A673 (cell line): Measurements from ENCODE around the gene ACOT7. TPM values are rescaled to one million over a fixed set of nuclear protein-coding genes. Genes with fewer than 3 reads are reported as not detected.

Experiments
- BruUV-seq: library from RNA; stranded (reverse); fragments of 400-500 nt; replicated peaks from 2 replicates; lab custom pipeline; 2021; lab: Mats Ljungman, UMichigan
- CTCF ChIA-PET: fragments of 300-600 bp; sonication (Branson Sonifier 250); formaldehyde crosslinking; loops from one replicate; lab custom pipeline; 2022; ENCODE audit warnings: antibody characterized with exemption; lab: Charles Lee
- POLR2A ChIA-PET: fragments of 300-600 bp; sonication (Branson Sonifier 250); formaldehyde crosslinking; loops from one replicate; lab custom pipeline; 2022; ENCODE audit warnings: antibody characterized with exemption; ENCODE audit not compliant: low non-redundant PET; lab: Charles Lee
- DNase-seq: peaks from one replicate; pipeline ENCODE4 v3.0.0-alpha.2; 2015; ENCODE audit warnings: low spot score
- H3K27ac ChIP-seq: fragments of 200-600 bp; sonication (generic); 2 replicates; pipeline ENCODE4 v1.5.1; 2016; ENCODE audit warnings: mixed run types, low read depth, mild to moderate bottlenecking, mixed read lengths, antibody characterized with exemption, low read length; ENCODE audit not compliant: poor library complexity, severe bottlenecking
- H3K27me3 ChIP-seq: fragments of 200-600 bp; sonication (generic); replicated peaks from 2 replicates; pipeline ENCODE4 v1.6.1; 2017; ENCODE audit warnings: mixed run types, low read depth, mild to moderate bottlenecking, mixed read lengths, antibody characterized with exemption, low read length; ENCODE audit not compliant: insufficient read depth, poor library complexity
- H3K36me3 ChIP-seq: fragments of 200-600 bp; sonication (generic); 2 replicates; pipeline ENCODE4 v1.6.1; 2016; ENCODE audit warnings: mixed run types, mild to moderate bottlenecking, mixed read lengths, antibody characterized with exemption, low read length; ENCODE audit not compliant: insufficient read depth, poor library complexity, severe bottlenecking
- H3K4me1 ChIP-seq: fragments of 200-600 bp; sonication (generic); 2 replicates; pipeline ENCODE4 v1.6.1; 2017; ENCODE audit warnings: mixed run types, mild to moderate bottlenecking, mixed read lengths, antibody characterized with exemption, low read length; ENCODE audit not compliant: insufficient read depth, poor library complexity, severe bottlenecking
- H3K4me3 ChIP-seq: fragments of 200-600 bp; sonication (generic); 2 replicates; pipeline ENCODE4 v1.5.1; 2016; ENCODE audit warnings: low read depth, mixed run types, mild to moderate bottlenecking, mixed read lengths, low read length; ENCODE audit not compliant: poor library complexity, severe bottlenecking
- H3K9me3 ChIP-seq: fragments of 200-600 bp; sonication (generic); 2 replicates; pipeline ENCODE4 v1.6.1; 2016; ENCODE audit warnings: mixed run types, low read depth, mild to moderate bottlenecking, mixed read lengths, antibody characterized with exemption, low read length; ENCODE audit not compliant: poor library complexity, severe bottlenecking
- CTCF ChIP-seq: fragments of 300-800, 200-600 bp; sonication (generic); conservative IDR thresholded peaks from 2 replicates; pipeline ENCODE4 v1.5.1; 2017; ENCODE audit warnings: low read depth, mild to moderate bottlenecking, antibody characterized with exemption, low read length, moderate library complexity, mixed read lengths
- EZH2 ChIP-seq: fragments of 200-600 bp; sonication (generic); IDR thresholded peaks from 2 replicates; pipeline ENCODE4 v1.6.1; 2017; ENCODE audit warnings: borderline replicate concordance, low read depth, mild to moderate bottlenecking, mixed read lengths, antibody characterized with exemption, low read length; ENCODE audit not compliant: poor library complexity, severe bottlenecking
- intact Hi-C: fragments of 100-400 bp; cut with micrococcal nuclease; formaldehyde crosslinking; loops from one replicate; pipeline ENCODE4 v1.10.0; 2022; ENCODE audit not compliant: unreplicated experiment
- total RNA-seq: library from RNA; stranded (reverse); gene quantifications from 2 replicates; pipeline ENCODE4 v1.2.3, GENCODE V29; 2021

Gene ACOT7
- total RNA-seq, 1 experiment from 2014 or later, result 132 TPM

GRCh38 chr1:6252374-6252710 lies 141.2 kb downstream of the ACOT7 start:
- intact Hi-C loops, result no loop called here
- no TSS peak for BruUV-seq
- peaks cover 10% of the 10 kb centered on the region for H3K27me3 ChIP-seq
- ChIA-PET POLR2A (no interaction called here), CTCF (no interaction called here)
- H3K9me3 ChIP-seq, result no peaks in the 10 kb centered on the region
- TF ChIP-seq CTCF, result no peak
- TF ChIP-seq EZH2, result no peak
- no peaks in the 10 kb centered on the region for H3K36me3 ChIP-seq
- H3K4me3 ChIP-seq, result no peak overlapping the region
- H3K4me1 ChIP-seq, result no peaks in the 10 kb centered on the region
- no peak overlapping the region for H3K27ac ChIP-seq
- DNase-seq, result no peak

GRCh38 chr1:6251681-6252373 lies 141.7 kb downstream of the ACOT7 start:
- BruUV-seq, result no TSS peak
- POLR2A ChIA-PET, result no interaction called here
- H3K9me3 ChIP-seq, result no peaks in the 10 kb centered on the region
- CTCF ChIA-PET, result no interaction called here
- intact Hi-C loops, result no loop called here
- H3K27me3 ChIP-seq, result peaks cover 10% of the 10 kb centered on the region
- no peak for TF ChIP-seq CTCF
- no peak for TF ChIP-seq EZH2
- no peaks in the 10 kb centered on the region for H3K4me1 ChIP-seq
- no peaks in the 10 kb centered on the region for H3K36me3 ChIP-seq
- no peak overlapping the region for H3K27ac ChIP-seq
- DNase-seq, result no peak
- no peak overlapping the region for H3K4me3 ChIP-seq

- DNase-seq, result no peak
- ChIA-PET POLR2A (no interaction called here), CTCF (no interaction called here)
- H3K27me3 ChIP-seq, result peaks cover 10% of the 10 kb centered on the region
- intact Hi-C loops, result no loop called here
- no TSS peak for BruUV-seq
- H3K9me3 ChIP-seq, result no peaks in the 10 kb centered on the region
- TF ChIP-seq CTCF (no peak), EZH2 (no peak)
- no peaks in the 10 kb centered on the region for H3K36me3 ChIP-seq
- H3K4me1 ChIP-seq, result peaks cover 5% of the 10 kb centered on the region
- H3K27ac ChIP-seq, result no peak overlapping the region
- no peak overlapping the region for H3K4me3 ChIP-seq
Measured at GRCh38 chr1:6251233-6251632, 142.3 kb downstream of the ACOT7 start.
